GM19099 (cell line): Measurements from ENCODE around the gene NAA80.

Experiments
- POLR2A ChIP-seq: IDR thresholded peaks from 3 replicates; pipeline ENCODE4 v1.6.1; 2011; ENCODE audit warnings: low read depth; ENCODE audit not compliant: insufficient read length; ENCODE audit errors: extremely low read depth

NAA80 gene

GRCh38 chr3:50336452-50337174 lies 37.4 kb upstream of the NAA80 start:
- no peak for TF ChIP-seq POLR2A

- TF ChIP-seq POLR2A, result no peak
Observed at GRCh38 chr3:50334339-50335075, 35.3 kb upstream of the NAA80 start.

- no peak for TF ChIP-seq POLR2A
Observed at GRCh38 chr3:50333744-50334328, 34.6 kb upstream of the NAA80 start.

- no peak for TF ChIP-seq POLR2A
Observed at GRCh38 chr3:50331364-50331907, 32.2 kb upstream of the NAA80 start.

GRCh38 chr3:50330330-50330729 lies 31.1 kb upstream of the NAA80 start:
- TF ChIP-seq POLR2A, result no peak

GRCh38 chr3:50327943-50328691 lies 28.9 kb upstream of the NAA80 start, which contains the start of gene TUSC2:
Gene TUSC2, minus strand, starts transcription at chr3:50328223. Its CDS starts 124 bp downstream, at chr3:50328099.
- TF ChIP-seq POLR2A, result peak; percentile 92

- no peak for TF ChIP-seq POLR2A
Observed at GRCh38 chr3:50327129-50327528, 27.9 kb upstream of the NAA80 start.

GRCh38 chr3:50326182-50326541 lies 27.0 kb upstream of the NAA80 start:
- no peak for TF ChIP-seq POLR2A

- TF ChIP-seq POLR2A, result no peak
Observed at GRCh38 chr3:50325497-50326181, 26.4 kb upstream of the NAA80 start.

- no peak for TF ChIP-seq POLR2A
Observed at GRCh38 chr3:50325113-50325480, 25.9 kb upstream of the NAA80 start.

- no peak for TF ChIP-seq POLR2A
Observed at GRCh38 chr3:50324351-50325112, 25.3 kb upstream of the NAA80 start.

- TF ChIP-seq POLR2A, result no peak
Observed at GRCh38 chr3:50323614-50324199, 24.5 kb upstream of the NAA80 start.

- no peak for TF ChIP-seq POLR2A
Observed at GRCh38 chr3:50323092-50323600, 23.9 kb upstream of the NAA80 start.
